ENCODE data around the gene EDEM2.

Gene EDEM2

DNA sequence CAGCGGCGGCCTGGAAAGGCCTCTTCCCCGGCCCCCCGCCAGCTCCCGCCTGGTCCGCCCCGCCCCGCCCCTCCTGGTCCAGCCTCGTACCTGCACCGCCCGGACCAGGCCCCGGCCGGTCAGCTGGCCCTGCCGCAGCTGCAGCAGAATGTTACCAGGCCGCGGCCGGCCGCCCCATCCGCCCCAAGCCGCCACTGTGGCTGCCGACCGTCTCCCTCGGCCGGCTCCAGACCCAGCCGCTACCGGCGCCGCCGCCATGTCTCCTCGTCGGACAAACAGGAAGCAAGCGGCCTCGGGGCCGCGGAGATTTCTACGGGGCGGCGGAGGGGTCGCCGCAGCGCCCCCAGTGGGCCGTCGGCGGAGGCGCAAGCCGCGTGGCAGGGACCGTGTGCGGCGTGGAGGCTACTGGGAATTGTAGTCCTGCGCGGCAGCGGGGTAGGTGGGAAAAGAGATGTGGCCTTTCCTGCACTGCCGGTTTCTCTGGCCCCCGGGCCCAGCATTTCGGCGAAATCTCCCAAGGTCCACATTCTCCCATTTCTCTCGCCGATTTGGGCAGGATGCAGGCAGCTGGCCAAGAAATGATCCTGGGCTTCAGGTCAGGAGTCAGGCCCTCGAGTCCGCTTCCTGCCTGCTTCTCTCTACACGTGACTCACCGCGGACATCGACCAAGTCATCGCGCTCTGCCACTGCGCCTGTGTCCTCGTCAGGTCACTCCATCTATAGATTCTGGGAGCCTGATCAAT, 54.4 kb downstream of the EDEM2 start, which contains the start of gene TRPC4AP:
TRPC4AP (minus strand) TSS at position 284 of the 743 bp plus-strand sequence; CDS start at position 258, 26 bp downstream.
- no peaks in the 10 kb centered on the region for H3K27me3 ChIP-seq
- TF ChIP-seq, protein P1, sequence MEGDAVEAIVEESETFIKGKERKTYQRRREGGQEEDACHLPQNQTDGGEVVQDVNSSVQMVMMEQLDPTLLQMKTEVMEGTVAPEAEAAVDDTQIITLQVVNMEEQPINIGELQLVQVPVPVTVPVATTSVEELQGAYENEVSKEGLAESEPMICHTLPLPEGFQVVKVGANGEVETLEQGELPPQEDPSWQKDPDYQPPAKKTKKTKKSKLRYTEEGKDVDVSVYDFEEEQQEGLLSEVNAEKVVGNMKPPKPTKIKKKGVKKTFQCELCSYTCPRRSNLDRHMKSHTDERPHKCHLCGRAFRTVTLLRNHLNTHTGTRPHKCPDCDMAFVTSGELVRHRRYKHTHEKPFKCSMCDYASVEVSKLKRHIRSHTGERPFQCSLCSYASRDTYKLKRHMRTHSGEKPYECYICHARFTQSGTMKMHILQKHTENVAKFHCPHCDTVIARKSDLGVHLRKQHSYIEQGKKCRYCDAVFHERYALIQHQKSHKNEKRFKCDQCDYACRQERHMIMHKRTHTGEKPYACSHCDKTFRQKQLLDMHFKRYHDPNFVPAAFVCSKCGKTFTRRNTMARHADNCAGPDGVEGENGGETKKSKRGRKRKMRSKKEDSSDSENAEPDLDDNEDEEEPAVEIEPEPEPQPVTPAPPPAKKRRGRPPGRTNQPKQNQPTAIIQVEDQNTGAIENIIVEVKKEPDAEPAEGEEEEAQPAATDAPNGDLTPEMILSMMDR (IDR thresholded peaks at IDR 0.05; ENCODE audit: low read depth, low read length), result peak; percentile 91
- DNase-seq, result peak; percentile 91
- peaks cover 6% of the 10 kb centered on the region; the same call in 1 of the 2 replicates for H3K4me1 ChIP-seq
- H3K36me3 ChIP-seq, result no peaks in the 10 kb centered on the region
- peak within 1 kb of the TSS; percentile 83 for H3K4me3 ChIP-seq (ENCODE audit: low read depth, low read length)
- H3K9me3 ChIP-seq, result no peaks in the 10 kb centered on the region

DNA sequence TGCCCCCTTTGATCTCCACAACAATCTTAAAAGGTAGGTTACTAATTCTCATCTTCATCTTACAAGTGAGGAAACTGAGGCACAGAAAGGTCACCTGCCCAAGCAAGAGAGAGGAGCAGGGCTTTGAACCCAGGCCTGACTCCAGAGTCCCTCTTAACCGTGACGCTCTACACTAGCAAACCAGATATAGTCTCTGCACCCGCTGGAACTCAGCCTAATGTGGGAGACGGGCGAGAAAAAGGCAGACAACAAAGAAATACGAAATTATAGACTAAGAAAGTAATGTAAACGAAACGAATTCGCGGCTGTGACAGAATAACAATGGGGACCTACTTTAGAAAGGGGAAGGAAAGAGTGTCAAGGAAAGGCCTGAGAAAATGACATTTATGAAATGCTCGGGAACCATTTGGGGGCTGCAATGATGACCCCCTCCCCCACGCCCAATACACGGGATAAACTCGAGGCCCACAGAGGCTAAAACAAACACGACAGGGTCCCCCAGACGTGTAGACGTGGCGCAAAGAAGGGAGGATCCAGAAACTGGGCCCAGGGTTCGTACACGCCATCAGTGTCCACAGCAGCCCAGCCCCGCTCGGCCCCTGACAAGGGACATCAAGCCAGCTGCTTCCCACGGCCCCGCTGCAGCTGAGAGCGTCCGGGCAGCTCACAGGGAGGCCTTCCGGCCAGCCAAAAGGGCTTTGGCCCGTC, 55.2 kb downstream of the EDEM2 start:
- H3K36me3 ChIP-seq, result no peaks in the 10 kb centered on the region
- peak overlapping the region; percentile 83 for H3K4me3 ChIP-seq (ENCODE audit: low read depth, low read length)
- DNase-seq, result no peak
- no peaks in the 10 kb centered on the region for H3K9me3 ChIP-seq
- H3K4me1 ChIP-seq, result peaks cover 6% of the 10 kb centered on the region; the same call in 1 of the 2 replicates
- H3K27me3 ChIP-seq, result no peaks in the 10 kb centered on the region
- TF ChIP-seq, protein P1 (IDR thresholded peaks at IDR 0.05; ENCODE audit: low read depth, low read length), result no peak

DNA sequence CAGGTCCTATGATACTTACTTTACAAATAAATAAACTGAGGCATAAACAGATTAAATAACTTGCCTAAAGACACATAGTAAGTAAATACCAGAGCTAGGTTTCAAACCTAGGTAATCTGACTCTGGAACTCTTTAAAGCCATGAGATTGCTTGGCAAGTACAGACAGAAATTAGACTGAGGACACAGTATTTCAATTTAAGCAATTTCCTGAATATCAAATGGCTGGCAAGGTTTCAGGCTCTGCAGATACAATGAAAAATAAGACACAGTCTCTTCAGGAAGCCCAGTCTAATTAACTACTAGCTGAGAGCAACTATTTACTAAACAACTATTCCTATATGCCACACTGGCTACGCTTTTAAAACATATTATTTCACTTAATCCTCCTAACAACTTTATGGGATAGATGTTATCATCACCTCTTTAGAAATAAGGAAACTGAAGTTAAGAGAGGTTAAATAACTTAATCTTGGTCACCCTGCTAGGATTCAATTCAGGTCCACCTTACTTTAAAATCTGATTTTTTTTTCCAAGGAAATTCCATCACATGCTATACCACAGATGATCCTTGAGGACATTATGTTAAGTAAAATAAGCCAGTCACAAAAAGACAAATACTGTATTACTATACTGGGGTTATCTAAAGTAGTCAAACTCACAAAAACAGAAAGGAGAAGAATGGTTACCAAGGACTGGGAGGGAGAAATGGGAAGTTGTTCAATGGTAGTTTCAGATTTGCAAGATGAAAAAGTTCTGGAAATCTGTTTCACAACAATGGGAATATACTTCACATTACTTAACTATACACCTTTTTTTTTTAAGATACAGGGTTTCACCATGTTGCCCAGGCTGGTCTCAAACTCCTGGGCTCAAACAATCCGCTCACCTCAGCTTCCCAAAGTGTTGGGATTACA, 58.6 kb downstream of the EDEM2 start:
- Histone ChIP-seq H3K4me1 (peaks cover 6% of the 10 kb centered on the region; the same call in 1 of the 2 replicates), H3K27me3 (no peaks in the 10 kb centered on the region), H3K4me3 (ENCODE audit: low read depth, low read length) (no peak overlapping the region), H3K36me3 (no peaks in the 10 kb centered on the region), H3K9me3 (no peaks in the 10 kb centered on the region)
- TF ChIP-seq, protein P1 (IDR thresholded peaks at IDR 0.05; ENCODE audit: low read depth, low read length), result no peak
- no peak for DNase-seq

DNA sequence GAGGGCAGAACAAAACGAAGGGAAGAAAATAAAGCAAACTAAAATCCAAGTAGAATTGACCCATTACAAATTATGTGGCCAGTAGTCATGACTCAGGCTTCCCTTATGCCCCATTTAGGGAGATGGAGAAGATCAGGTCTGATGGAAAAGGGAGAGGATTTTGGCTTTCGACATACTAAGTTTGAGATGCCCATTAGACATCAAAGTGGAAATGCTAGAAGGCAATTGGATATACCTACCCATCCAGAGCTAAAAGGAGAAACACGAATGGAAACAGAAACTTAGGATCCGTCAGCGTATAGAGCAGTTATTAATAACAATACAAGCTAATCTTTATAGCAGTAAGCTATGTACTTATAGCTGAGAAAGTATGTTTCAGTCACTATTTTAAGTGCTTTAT, 59.3 kb downstream of the EDEM2 start:
- H3K36me3 ChIP-seq, result no peaks in the 10 kb centered on the region
- H3K4me3 ChIP-seq (ENCODE audit: low read depth, low read length), result no peak overlapping the region
- TF ChIP-seq, protein P1 (IDR thresholded peaks at IDR 0.05; ENCODE audit: low read depth, low read length), result no peak
- no peak for DNase-seq
- H3K9me3 ChIP-seq, result no peaks in the 10 kb centered on the region
- H3K4me1 ChIP-seq, result peaks cover 6% of the 10 kb centered on the region; the same call in 1 of the 2 replicates
- H3K27me3 ChIP-seq, result no peaks in the 10 kb centered on the region

DNA sequence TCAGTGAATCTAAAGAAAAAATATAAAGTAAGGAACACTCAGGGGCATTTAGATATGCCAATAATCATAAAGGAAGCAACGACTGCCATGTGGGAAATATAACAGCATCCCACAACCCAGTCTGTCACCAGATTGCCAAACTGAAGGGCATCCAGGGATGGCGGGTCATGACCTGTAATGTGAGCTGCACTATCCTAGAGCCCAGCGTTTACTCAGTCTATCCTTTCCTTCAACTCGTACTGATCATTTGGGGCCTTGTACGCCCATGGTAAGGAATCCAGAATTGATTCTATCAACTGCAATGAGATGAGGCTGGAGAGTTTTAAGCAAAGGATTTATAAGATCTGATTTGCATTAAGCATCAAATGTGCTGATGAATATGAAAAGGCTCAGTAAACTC, 59.8 kb downstream of the EDEM2 start:
- H3K9me3 ChIP-seq, result no peaks in the 10 kb centered on the region
- TF ChIP-seq, protein P1 (IDR thresholded peaks at IDR 0.05; ENCODE audit: low read depth, low read length), result no peak
- H3K4me3 ChIP-seq (ENCODE audit: low read depth, low read length), result no peak overlapping the region
- H3K4me1 ChIP-seq, result peaks cover 6% of the 10 kb centered on the region; the same call in 1 of the 2 replicates
- H3K27me3 ChIP-seq, result no peaks in the 10 kb centered on the region
- no peak for DNase-seq
- H3K36me3 ChIP-seq, result no peaks in the 10 kb centered on the region
